ENCODE results near the gene PXT1.

Gene PXT1

DNA sequence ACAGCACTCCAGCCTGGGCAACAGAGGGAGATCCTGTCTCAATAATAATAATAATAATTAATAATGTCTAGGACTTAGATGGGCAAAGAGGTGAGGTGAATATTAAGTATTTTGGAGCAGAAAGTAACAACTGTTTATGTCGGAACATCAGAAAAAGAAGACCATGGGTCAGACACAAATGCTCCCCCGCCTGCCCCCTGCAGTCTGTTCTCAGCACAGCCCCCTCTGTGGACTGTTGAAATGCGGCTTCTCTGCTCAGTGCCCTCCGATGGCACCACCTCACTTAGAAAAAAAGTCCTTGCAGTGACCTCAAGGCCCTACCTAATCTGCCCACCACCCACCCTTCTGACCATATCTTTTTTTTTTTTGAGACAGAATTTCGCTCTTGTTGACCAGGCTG, 50.0 kb downstream of the PXT1 start:
- DNase-seq (ENCODE audit: insufficient read length, low spot score), result no peak
- FAIRE-seq, result no peak
- TF ChIP-seq, protein P1, sequence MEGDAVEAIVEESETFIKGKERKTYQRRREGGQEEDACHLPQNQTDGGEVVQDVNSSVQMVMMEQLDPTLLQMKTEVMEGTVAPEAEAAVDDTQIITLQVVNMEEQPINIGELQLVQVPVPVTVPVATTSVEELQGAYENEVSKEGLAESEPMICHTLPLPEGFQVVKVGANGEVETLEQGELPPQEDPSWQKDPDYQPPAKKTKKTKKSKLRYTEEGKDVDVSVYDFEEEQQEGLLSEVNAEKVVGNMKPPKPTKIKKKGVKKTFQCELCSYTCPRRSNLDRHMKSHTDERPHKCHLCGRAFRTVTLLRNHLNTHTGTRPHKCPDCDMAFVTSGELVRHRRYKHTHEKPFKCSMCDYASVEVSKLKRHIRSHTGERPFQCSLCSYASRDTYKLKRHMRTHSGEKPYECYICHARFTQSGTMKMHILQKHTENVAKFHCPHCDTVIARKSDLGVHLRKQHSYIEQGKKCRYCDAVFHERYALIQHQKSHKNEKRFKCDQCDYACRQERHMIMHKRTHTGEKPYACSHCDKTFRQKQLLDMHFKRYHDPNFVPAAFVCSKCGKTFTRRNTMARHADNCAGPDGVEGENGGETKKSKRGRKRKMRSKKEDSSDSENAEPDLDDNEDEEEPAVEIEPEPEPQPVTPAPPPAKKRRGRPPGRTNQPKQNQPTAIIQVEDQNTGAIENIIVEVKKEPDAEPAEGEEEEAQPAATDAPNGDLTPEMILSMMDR (IDR thresholded peaks at IDR 0.05; ENCODE audit: insufficient read depth, missing control alignments), result no peak

DNA sequence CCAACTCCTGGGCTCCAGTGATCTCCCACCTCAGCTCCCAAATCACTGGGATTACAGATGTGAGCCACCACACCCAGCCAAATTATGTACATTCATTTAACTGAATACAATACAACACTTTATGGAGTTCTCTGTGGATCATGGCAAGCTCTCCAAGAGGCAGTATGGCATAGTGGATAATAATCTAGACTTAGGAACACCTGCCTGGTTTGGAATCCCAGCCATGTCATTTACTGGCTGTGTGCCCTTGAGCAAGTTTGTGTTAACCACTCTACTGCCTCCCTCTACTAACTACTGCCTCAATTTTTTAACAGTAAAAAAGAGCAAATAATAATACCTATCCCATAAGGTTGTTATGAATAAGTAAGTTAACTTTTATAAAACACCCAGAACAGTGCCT, 53.3 kb downstream of the PXT1 start:
- FAIRE-seq (no peak), DNase-seq (ENCODE audit: insufficient read length, low spot score) (no peak)
- TF ChIP-seq, protein P1 (IDR thresholded peaks at IDR 0.05; ENCODE audit: insufficient read depth, missing control alignments), result no peak

DNA sequence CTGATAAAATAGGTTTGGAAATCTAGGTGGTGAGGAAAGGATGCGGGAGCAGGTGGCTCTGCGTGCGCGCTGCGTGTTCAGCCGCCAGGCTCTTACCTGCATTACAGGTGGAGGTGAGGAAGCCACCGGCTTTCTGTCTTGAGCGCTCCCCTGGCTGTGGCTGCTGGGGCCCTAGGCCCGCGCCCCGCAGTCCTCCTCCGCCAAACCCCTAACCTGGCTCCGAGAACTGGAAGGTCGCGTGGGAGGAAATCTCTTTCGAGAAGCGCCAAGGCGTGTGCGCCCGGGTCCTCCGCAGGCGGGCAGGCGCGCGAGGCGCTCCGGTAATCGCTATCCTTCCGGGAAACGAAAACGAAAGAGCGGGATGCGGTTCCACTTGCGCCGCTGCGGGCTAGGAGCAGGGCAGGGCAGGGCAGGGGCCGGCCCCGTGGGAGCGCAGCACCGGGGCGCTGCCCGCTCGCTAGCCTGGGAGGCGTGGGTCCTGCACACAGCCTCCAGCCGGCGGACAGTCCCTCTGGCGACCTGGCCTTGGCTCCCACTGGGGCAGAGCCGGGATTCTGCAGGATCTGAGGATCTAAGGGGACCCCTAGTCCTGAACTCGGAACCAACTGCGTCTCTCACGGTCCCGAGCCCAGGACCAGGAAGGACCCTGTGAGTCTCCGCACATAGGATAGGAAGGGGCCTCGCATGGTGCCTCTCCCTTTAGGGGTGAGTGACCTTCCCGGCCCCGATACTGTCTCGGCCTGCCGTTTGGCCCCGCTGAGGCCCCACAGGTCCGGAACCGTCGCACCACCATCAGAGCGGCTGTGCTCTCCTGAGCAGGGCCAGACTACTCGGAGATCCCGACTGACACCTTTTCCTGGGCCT, 55.0 kb downstream of the PXT1 start, which contains the start of gene ETV7:
TSS of gene ETV7 (minus strand) at position 230 of the 864 bp plus-strand sequence. CDS start at position 102, 128 bp downstream.
- DNase-seq (ENCODE audit: insufficient read length, low spot score), result no peak
- FAIRE-seq, result no peak
- TF ChIP-seq, protein P1 (IDR thresholded peaks at IDR 0.05; ENCODE audit: insufficient read depth, missing control alignments), result no peak

DNA sequence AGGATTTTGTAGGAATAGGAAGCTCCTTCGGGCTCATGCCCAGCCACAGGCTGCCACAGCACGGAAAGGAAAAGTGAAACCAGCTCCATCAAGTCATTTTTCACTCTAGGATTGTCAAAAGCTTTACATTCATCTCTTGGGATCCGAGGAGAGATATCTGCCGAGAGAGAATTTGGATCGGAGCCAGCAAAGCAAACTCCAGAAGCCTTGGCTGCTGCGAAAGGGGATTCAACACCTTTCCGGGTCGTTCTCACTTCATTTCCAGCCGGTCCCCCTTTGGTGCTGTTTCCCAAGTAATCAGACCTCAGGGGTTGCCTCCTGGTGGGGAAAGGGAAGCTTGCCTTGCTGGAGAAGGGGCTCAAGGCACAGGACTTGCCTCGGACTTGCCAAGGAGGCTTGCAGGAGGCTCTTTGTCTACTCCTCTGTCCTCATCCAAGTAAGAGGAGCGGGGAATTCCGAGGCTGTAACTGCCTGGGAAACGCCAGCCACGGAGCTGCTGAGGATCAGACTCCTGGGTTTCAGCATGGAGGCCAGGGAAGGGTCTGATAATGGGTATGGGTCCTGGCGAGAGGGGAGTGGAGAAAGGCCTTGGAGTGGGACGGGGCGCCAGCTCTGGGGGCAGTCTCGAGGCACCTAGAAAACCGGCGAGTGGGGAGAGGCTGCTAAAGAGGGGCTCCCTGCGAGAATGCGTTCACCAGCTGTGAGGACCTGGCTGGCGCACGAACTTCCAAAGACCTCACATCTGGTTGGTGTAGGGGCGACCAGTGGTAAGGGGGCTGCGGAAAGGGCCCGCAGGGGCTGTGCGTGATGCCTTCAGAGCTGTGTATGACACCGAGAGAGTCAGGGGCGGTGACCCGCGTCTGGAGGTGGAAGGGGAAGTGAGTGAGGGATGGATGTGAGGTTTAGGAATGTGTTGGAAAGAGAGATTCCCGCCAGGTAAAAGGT, 55.9 kb downstream of the PXT1 start:
- FAIRE-seq, result no peak
- DNase-seq (ENCODE audit: insufficient read length, low spot score), result no peak
- TF ChIP-seq, protein P1 (IDR thresholded peaks at IDR 0.05; ENCODE audit: insufficient read depth, missing control alignments), result no peak

DNA sequence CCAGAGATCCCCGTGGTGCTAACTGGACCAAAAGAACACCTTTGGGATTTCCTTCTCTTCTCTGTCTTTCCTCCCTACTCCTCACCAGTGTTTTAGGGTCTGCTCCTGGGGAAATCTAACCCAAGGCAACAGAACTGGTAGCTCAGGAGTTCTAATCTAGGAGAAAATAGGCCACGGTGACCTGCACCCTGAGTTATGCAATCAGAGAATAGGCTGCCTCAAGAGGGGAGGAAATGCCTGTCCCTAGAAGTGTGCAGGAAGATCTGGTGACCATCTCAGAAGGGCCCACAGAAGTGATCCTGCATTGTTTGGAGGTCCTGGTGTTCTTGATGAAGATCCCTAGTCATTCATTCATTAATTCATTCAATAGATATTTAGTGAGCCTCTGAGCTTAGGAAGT, 58.6 kb downstream of the PXT1 start:
- TF ChIP-seq, protein P1 (IDR thresholded peaks at IDR 0.05; ENCODE audit: insufficient read depth, missing control alignments), result no peak
- FAIRE-seq (no peak), DNase-seq (ENCODE audit: insufficient read length, low spot score) (no peak)

DNA sequence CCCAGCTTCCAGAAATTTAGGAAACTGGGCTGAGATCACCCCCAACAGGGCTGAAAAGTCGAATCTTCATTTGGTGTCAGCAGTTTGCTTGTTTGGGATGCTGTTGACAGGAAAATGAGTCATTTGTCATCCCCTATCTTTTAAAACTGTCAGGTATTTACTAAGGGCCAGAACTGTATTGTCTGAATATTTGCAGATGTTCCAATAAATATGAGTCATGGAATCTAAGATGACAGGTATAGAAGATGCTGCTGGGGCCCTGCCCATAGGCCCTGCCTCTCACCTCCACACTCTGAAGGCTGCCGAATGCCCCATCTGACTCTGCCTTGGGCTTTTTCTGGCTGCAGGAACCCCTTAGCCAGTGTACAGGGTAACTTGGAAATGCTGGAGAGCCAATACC, 59.0 kb downstream of the PXT1 start:
- TF ChIP-seq, protein P1 (IDR thresholded peaks at IDR 0.05; ENCODE audit: insufficient read depth, missing control alignments), result no peak
- FAIRE-seq (no peak), DNase-seq (ENCODE audit: insufficient read length, low spot score) (no peak)
